Neural crest cell (in vitro differentiated cells): ENCODE data around the gene PHKG1. TPM values are rescaled to one million over a fixed set of nuclear protein-coding genes. Genes with fewer than 3 reads are reported as not detected.
"Not testable (repeated sequence)": the region's sequence is repeated elsewhere in the genome, so short reads cannot be mapped to it uniquely, and the experiment has no call there.

Experiments
- DNase-seq: peaks from one replicate; pipeline ENCODE4 v3.0.0; 2021; ENCODE audit warnings: low read depth, mixed read lengths, low spot score
- H3K27ac Mint-ChIP-seq: one replicate; pipeline ENCODE4 v1.8.0; 2021; ENCODE audit warnings: mild to moderate bottlenecking, mixed read lengths; ENCODE audit not compliant: unreplicated experiment
- H3K27me3 Mint-ChIP-seq: 2 replicates; pipeline ENCODE4 v1.8.0; 2021; ENCODE audit warnings: low read depth, mild to moderate bottlenecking, mixed read lengths
- H3K36me3 Mint-ChIP-seq: 2 replicates; pipeline ENCODE4 v1.8.0; 2021; ENCODE audit warnings: low read depth, mild to moderate bottlenecking, mixed read lengths
- H3K4me1 Mint-ChIP-seq: 2 replicates; pipeline ENCODE4 v1.8.0; 2021; ENCODE audit warnings: mixed read lengths
- H3K4me3 Mint-ChIP-seq: one replicate; pipeline ENCODE4 v1.8.0; 2021; ENCODE audit warnings: mild to moderate bottlenecking, mixed read lengths
- H3K9me3 Mint-ChIP-seq: 2 replicates; pipeline ENCODE4 v1.8.0; 2021; ENCODE audit warnings: mixed read lengths
- CTCF ChIP-seq: fragments of 200-600 bp; sonication (generic); conservative IDR thresholded peaks from 2 replicates; pipeline ENCODE4 v1.5.0; 2021; ENCODE audit warnings: antibody characterized with exemption, mild to moderate bottlenecking
- long read RNA-seq: library from polyadenylated mRNA; unstranded; transcript quantifications from one replicate; pipeline ENCODE4 v2.0.0, GENCODE V29; 2020
- total RNA-seq: library from RNA; stranded (reverse); gene quantifications from 2 replicates; pipeline ENCODE4 v1.2.1, GENCODE V29; 2021

PHKG1 gene
- 1.1 and 1.7 TPM in 2 replicates for total RNA-seq
- long read RNA-seq, result 0 reads

DNA sequence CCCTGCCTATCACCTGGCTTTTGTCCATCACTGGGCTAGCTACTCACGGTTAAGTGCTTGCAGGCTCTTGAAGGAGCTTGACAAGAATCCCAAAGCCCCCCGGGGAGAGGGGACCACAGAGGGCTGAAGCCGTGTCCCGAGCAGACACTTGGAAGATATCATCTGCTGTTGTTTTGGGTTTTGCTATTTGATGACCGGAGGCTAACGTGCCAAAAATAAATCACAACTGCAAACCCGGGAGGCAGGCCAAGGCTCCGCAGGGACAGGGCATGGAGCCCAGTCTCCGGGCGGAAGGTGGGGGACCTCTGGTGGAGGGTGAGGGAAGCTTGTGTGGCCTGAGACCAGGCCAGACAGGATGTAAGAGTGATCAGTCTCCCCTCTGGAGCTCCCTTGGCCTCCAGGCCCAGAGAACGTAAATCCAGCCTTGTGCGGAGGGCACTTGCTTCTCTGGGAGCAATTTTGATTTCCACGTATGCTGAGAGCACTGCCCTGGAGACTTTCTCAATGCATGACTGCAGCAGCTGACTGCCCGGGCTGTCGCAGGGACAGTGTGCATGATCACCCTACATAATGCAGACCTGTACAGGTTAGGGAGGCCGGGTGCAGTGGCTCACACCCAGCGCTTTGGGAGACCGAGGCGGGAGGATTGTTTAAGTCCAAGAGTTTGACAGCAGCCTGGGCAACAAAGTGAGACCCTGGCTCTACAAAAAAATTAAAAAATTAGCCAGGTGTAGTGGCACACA is at the start of gene PHKG1:
TSS of gene PHKG1 (minus strand) at position 164 of the 743 bp plus-strand sequence. CDS start 4,011 bp downstream, outside the sequence.
- Mint-ChIP-seq H3K36me3 (peaks cover 2% of the 10 kb centered on the region), H3K9me3 (no peaks in the 10 kb centered on the region), H3K27me3 (no peaks in the 10 kb centered on the region), H3K4me1 (no peaks in the 10 kb centered on the region), H3K27ac (no peak within 1 kb of the TSS), H3K4me3 (no peak within 1 kb of the TSS)
- peak; percentile 22 for TF ChIP-seq CTCF
- no peak for DNase-seq

DNA sequence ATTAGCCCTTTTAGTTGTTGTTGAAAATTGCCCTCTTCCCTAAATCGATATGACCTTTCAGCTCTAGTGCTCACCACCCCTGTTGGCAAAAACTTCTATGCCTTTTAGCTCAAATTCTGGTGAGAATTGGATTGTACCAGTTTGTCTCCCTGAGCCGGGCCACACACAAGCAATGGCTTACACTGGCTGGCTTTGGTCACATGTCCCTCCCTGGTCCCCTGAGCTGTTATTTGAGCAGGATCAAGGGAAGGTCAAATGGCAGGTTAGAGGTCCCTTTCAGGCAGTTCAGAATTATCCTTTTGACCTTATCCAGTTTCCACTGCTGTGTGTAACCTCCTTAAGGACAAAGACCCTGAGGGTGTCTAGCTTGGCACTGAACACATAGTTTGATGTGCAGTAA is 38.3 kb upstream of the PHKG1 start:
- DNase-seq, H3K9me3 Mint-ChIP-seq, H3K4me3 Mint-ChIP-seq, H3K36me3 Mint-ChIP-seq, H3K27me3 Mint-ChIP-seq, H3K27ac Mint-ChIP-seq, H3K4me1 Mint-ChIP-seq: not testable (repeated sequence)

- no peak for TF ChIP-seq CTCF
- Mint-ChIP-seq H3K9me3 (peaks cover 3% of the 10 kb centered on the region), H3K36me3 (no peaks in the 10 kb centered on the region), H3K4me3 (no peak overlapping the region), H3K27me3 (no peaks in the 10 kb centered on the region), H3K4me1 (no peaks in the 10 kb centered on the region), H3K27ac (no peak overlapping the region)
- no peak for DNase-seq
These were observed 34.7 kb upstream of the PHKG1 start for GRCh38 chr7:56127241-56127975.

- DNase-seq, result no peak
- Mint-ChIP-seq H3K27me3 (no peaks in the 10 kb centered on the region), H3K27ac (no peak overlapping the region), H3K4me1 (no peaks in the 10 kb centered on the region), H3K4me3 (no peak overlapping the region), H3K36me3 (no peaks in the 10 kb centered on the region), H3K9me3 (peaks cover 5% of the 10 kb centered on the region)
- no peak for TF ChIP-seq CTCF
These were observed 33.1 kb upstream of the PHKG1 start for GRCh38 chr7:56125831-56126230.

DNA sequence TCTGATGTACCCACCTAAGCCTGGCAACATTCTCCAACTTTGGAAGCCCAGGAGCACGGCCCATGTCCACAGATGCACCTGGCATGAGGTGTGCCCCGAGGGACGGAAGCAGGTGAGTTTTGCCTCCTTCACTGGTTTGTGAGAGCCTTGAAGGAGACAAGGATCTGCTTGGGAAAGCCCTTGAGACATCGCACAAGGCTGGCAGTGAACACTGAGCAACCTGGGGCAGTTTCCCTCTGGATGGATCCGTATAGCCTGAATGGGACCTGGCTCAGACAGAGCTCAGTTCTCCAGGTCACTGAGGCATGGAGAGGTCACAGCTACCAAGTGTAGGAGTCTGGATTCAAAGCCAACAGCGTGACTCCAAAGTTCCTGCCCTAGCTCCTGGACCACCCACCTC is 32.2 kb upstream of the PHKG1 start:
- H3K4me3 Mint-ChIP-seq, result no peak overlapping the region
- TF ChIP-seq CTCF, result no peak

DNA sequence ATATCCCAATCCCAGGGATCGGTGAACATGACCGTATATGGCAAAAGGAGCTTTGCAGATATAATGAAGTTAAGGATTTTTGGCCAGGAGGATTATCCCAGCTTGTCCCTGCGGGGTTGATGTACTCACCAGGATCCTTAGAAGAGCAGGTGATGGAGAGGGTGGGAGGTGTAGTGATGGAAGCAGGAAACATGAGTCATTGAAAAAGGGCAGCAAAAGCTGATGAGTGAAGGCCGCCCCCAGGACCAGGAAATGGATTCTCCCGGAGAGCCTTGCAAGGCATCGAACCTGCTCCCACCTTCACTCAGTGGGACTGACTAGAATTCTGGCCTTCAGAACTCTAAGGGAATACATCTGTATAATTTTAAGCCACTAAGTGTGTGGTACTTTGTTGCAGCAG is 28.7 kb upstream of the PHKG1 start:
- no peak for TF ChIP-seq CTCF
- Mint-ChIP-seq H3K36me3 (peaks cover 3% of the 10 kb centered on the region), H3K9me3 (peaks cover 10% of the 10 kb centered on the region)

More for the DNA sequence above, 32.2 kb upstream of the PHKG1 start:
- Mint-ChIP-seq H3K27me3 (no peaks in the 10 kb centered on the region), H3K27ac (no peak overlapping the region), H3K36me3 (peaks cover 3% of the 10 kb centered on the region), H3K4me1 (no peaks in the 10 kb centered on the region), H3K9me3 (peaks cover 8% of the 10 kb centered on the region)
- no peak for DNase-seq

More for the DNA sequence above, 28.7 kb upstream of the PHKG1 start:
- H3K27me3 Mint-ChIP-seq, result no peaks in the 10 kb centered on the region
- no peaks in the 10 kb centered on the region for H3K4me1 Mint-ChIP-seq
- DNase-seq, result no peak
- H3K27ac Mint-ChIP-seq, result no peak overlapping the region
- H3K4me3 Mint-ChIP-seq, result no peak overlapping the region
